Measurements from ENCODE around the gene F8.
A peak's percentile ranks its signal among the peaks of the same experiment; 100 is the strongest.
"Not testable (repeated sequence)": the region's sequence is repeated elsewhere in the genome, so short reads cannot be mapped to it uniquely, and the experiment has no call there.

F8 gene

GRCh38 chrX:155028877-155029291, 6.4 kb upstream of the F8 start:
- Histone ChIP-seq H3K27ac (ENCODE audit: low read depth, low read length) (no peak overlapping the region), H3K36me3 (ENCODE audit: insufficient read depth, low read length) (peaks cover 5% of the 10 kb centered on the region), H3K9me3 (ENCODE audit: insufficient read depth, low read depth, low read length) (no peaks in the 10 kb centered on the region), H3K4me1 (ENCODE audit: insufficient read depth, low read length) (peaks cover 5% of the 10 kb centered on the region; the same call in 1 of the 2 replicates), H3K4me3 (ENCODE audit: low read length) (no peak overlapping the region), H3K27me3 (ENCODE audit: insufficient read depth, low read length) (no peaks in the 10 kb centered on the region), H3K9ac (ENCODE audit: low read depth, low read length) (no peak overlapping the region)
- WGBS, result no CpG with 5 or more reads among the region's 2 CpGs

- WGBS, result 60% methylated on average over 2 of the region's 3 CpGs
These were observed 5.6 kb upstream of the F8 start for GRCh38 chrX:155028129-155028528.

GRCh38 chrX:155027509-155028066, 5.1 kb upstream of the F8 start:
- Histone ChIP-seq H3K9ac (ENCODE audit: low read depth, low read length) (peak overlapping the region; percentile 98), H3K9me3 (ENCODE audit: insufficient read depth, low read depth, low read length) (no peaks in the 10 kb centered on the region), H3K4me3 (ENCODE audit: low read length) (peak overlapping the region; percentile 70), H3K36me3 (ENCODE audit: insufficient read depth, low read length) (no peaks in the 10 kb centered on the region), H3K27me3 (ENCODE audit: insufficient read depth, low read length) (no peaks in the 10 kb centered on the region), H3K27ac (ENCODE audit: low read depth, low read length) (peak overlapping the region; percentile 95), H3K4me1 (ENCODE audit: insufficient read depth, low read length) (peaks cover 5% of the 10 kb centered on the region; the same call in 1 of the 2 replicates)
- WGBS, result 8% methylated on average over 8 of the region's 14 CpGs

More at GRCh38 chrX:155028129-155028528, 5.6 kb upstream of the F8 start:
- Histone ChIP-seq H3K27ac (ENCODE audit: low read depth, low read length) (no peak overlapping the region), H3K36me3 (ENCODE audit: insufficient read depth, low read length) (no peaks in the 10 kb centered on the region), H3K4me3 (ENCODE audit: low read length) (peak overlapping the region; percentile 70), H3K4me1 (ENCODE audit: insufficient read depth, low read length) (peaks cover 5% of the 10 kb centered on the region; the same call in 1 of the 2 replicates), H3K9ac (ENCODE audit: low read depth, low read length) (no peak overlapping the region), H3K9me3 (ENCODE audit: insufficient read depth, low read depth, low read length) (no peaks in the 10 kb centered on the region), H3K27me3 (ENCODE audit: insufficient read depth, low read length) (no peaks in the 10 kb centered on the region)

- Histone ChIP-seq H3K27me3 (ENCODE audit: insufficient read depth, low read length) (no peaks in the 10 kb centered on the region), H3K4me1 (ENCODE audit: insufficient read depth, low read length) (peaks cover 5% of the 10 kb centered on the region; the same call in 1 of the 2 replicates), H3K4me3 (ENCODE audit: low read length) (peak within 1 kb of the TSS; percentile 70), H3K9ac (ENCODE audit: low read depth, low read length) (peak within 1 kb of the TSS; percentile 98), H3K36me3 (ENCODE audit: insufficient read depth, low read length) (no peaks in the 10 kb centered on the region), H3K27ac (ENCODE audit: low read depth, low read length) (peak within 1 kb of the TSS; percentile 95), H3K9me3 (ENCODE audit: insufficient read depth, low read depth, low read length) (no peaks in the 10 kb centered on the region)
- under 1% methylated on average over 81 of the region's 82 CpGs for WGBS
These were observed 4.4 kb upstream of the F8 start, which contains the start of gene FUNDC2 for GRCh38 chrX:155026727-155027508. TSS of gene FUNDC2 (plus strand) at chrX:155026844. CDS start at chrX:155026939, 95 bp downstream.

- H3K4me1 ChIP-seq (ENCODE audit: insufficient read depth, low read length), result peaks cover 5% of the 10 kb centered on the region; the same call in 1 of the 2 replicates
- peak overlapping the region; percentile 98 for H3K9ac ChIP-seq (ENCODE audit: low read depth, low read length)
- WGBS, result 0% methylated on average over 12 of the region's 16 CpGs
- peak overlapping the region; percentile 95; the same call in 1 of the 2 replicates for H3K27ac ChIP-seq (ENCODE audit: low read depth, low read length)
- no peaks in the 10 kb centered on the region for H3K9me3 ChIP-seq (ENCODE audit: insufficient read depth, low read depth, low read length)
- H3K4me3 ChIP-seq (ENCODE audit: low read length), result peak overlapping the region; percentile 70
- no peaks in the 10 kb centered on the region for H3K27me3 ChIP-seq (ENCODE audit: insufficient read depth, low read length)
- no peaks in the 10 kb centered on the region for H3K36me3 ChIP-seq (ENCODE audit: insufficient read depth, low read length)
These were observed 3.9 kb upstream of the F8 start for GRCh38 chrX:155026420-155026726.

- Histone ChIP-seq H3K27me3 (ENCODE audit: insufficient read depth, low read length) (no peaks in the 10 kb centered on the region), H3K9me3 (ENCODE audit: insufficient read depth, low read depth, low read length) (no peaks in the 10 kb centered on the region), H3K9ac (ENCODE audit: low read depth, low read length) (no peak overlapping the region), H3K36me3 (ENCODE audit: insufficient read depth, low read length) (no peaks in the 10 kb centered on the region), H3K4me1 (ENCODE audit: insufficient read depth, low read length) (peaks cover 5% of the 10 kb centered on the region; the same call in 1 of the 2 replicates), H3K4me3 (ENCODE audit: low read length) (no peak overlapping the region), H3K27ac (ENCODE audit: low read depth, low read length) (no peak overlapping the region)
- WGBS, result 94% methylated on average over 5 of the region's 6 CpGs
These were observed 1.6 kb upstream of the F8 start for GRCh38 chrX:155023907-155024833.

GRCh38 chrX:155020591-155020990, 1.9 kb downstream of the F8 start:
- WGBS, result 93% methylated on average over 2 of the region's 3 CpGs
- H3K36me3 ChIP-seq (ENCODE audit: insufficient read depth, low read length), result no peaks in the 10 kb centered on the region
- H3K9ac ChIP-seq (ENCODE audit: low read depth, low read length), result no peak overlapping the region
- no peaks in the 10 kb centered on the region for H3K27me3 ChIP-seq (ENCODE audit: insufficient read depth, low read length)
- no peak overlapping the region for H3K27ac ChIP-seq (ENCODE audit: low read depth, low read length)
- H3K9me3 ChIP-seq (ENCODE audit: insufficient read depth, low read depth, low read length), result no peaks in the 10 kb centered on the region
- H3K4me1 ChIP-seq (ENCODE audit: insufficient read depth, low read length), result no peaks in the 10 kb centered on the region
- H3K4me3 ChIP-seq (ENCODE audit: low read length), result no peak overlapping the region

- 96% methylated on average over 3 of the region's 3 CpGs for WGBS
- Histone ChIP-seq H3K27ac (ENCODE audit: low read depth, low read length) (no peak overlapping the region), H3K9me3 (ENCODE audit: insufficient read depth, low read depth, low read length) (no peaks in the 10 kb centered on the region), H3K9ac (ENCODE audit: low read depth, low read length) (no peak overlapping the region), H3K4me1 (ENCODE audit: insufficient read depth, low read length) (no peaks in the 10 kb centered on the region), H3K27me3 (ENCODE audit: insufficient read depth, low read length) (no peaks in the 10 kb centered on the region), H3K4me3 (ENCODE audit: low read length) (no peak overlapping the region), H3K36me3 (ENCODE audit: insufficient read depth, low read length) (no peaks in the 10 kb centered on the region)
These were observed 12.5 kb downstream of the F8 start for GRCh38 chrX:155009994-155010472.

GRCh38 chrX:155008578-155008977, 13.9 kb downstream of the F8 start:
- H3K4me1 ChIP-seq (ENCODE audit: insufficient read depth, low read length); H3K9ac ChIP-seq (ENCODE audit: low read depth, low read length); H3K36me3 ChIP-seq (ENCODE audit: insufficient read depth, low read length); H3K27ac ChIP-seq (ENCODE audit: low read depth, low read length); H3K9me3 ChIP-seq (ENCODE audit: insufficient read depth, low read depth, low read length); H3K27me3 ChIP-seq (ENCODE audit: insufficient read depth, low read length); H3K4me3 ChIP-seq (ENCODE audit: low read length): not testable (repeated sequence)
- 98% methylated on average over 3 of the region's 12 CpGs for WGBS

GRCh38 chrX:155006913-155007671, 15.4 kb downstream of the F8 start:
- H3K9ac ChIP-seq (ENCODE audit: low read depth, low read length); H3K4me3 ChIP-seq (ENCODE audit: low read length): not testable (repeated sequence)

More at GRCh38 chrX:155006913-155007671, 15.4 kb downstream of the F8 start:
- H3K9me3 ChIP-seq (ENCODE audit: insufficient read depth, low read depth, low read length); H3K27ac ChIP-seq (ENCODE audit: low read depth, low read length); H3K36me3 ChIP-seq (ENCODE audit: insufficient read depth, low read length); H3K27me3 ChIP-seq (ENCODE audit: insufficient read depth, low read length); H3K4me1 ChIP-seq (ENCODE audit: insufficient read depth, low read length): not testable (repeated sequence)
- WGBS, result 89% methylated on average over 5 of the region's 11 CpGs
